ENCODE data around the gene SAE1.

Gene SAE1

DNA sequence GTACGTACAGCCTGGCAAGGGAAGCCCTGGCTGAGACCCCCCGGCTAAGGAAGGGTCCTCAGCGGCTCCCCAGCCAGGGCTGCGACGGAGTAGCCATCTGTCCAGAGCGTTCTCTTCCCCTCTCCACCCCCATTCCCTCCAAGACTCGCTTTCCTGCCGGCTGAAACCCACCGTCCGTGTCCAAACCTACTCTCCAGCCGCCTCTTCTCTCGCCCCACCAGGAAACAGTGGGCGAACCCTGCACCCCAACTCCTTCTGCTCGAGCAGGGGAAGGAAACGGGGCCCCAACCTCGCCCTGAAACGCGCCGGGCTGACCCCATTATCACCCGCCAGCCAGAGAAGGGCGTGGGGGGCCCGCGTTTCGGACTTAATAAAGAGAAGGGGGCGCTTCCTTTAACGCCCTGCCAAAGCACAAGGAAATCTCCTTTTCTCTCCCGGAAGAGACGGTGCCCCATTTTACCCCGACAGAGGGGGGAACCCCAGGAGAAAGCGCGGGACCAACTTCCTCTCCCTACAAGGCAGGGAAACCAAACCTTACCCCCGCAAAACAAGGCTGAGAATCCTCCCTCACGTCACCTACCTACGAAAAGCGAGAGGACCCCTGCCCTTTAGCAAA lies 19.5 kb upstream of the SAE1 start:
- TF ChIP-seq, protein P1, sequence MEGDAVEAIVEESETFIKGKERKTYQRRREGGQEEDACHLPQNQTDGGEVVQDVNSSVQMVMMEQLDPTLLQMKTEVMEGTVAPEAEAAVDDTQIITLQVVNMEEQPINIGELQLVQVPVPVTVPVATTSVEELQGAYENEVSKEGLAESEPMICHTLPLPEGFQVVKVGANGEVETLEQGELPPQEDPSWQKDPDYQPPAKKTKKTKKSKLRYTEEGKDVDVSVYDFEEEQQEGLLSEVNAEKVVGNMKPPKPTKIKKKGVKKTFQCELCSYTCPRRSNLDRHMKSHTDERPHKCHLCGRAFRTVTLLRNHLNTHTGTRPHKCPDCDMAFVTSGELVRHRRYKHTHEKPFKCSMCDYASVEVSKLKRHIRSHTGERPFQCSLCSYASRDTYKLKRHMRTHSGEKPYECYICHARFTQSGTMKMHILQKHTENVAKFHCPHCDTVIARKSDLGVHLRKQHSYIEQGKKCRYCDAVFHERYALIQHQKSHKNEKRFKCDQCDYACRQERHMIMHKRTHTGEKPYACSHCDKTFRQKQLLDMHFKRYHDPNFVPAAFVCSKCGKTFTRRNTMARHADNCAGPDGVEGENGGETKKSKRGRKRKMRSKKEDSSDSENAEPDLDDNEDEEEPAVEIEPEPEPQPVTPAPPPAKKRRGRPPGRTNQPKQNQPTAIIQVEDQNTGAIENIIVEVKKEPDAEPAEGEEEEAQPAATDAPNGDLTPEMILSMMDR (conservative IDR thresholded peaks at IDR 0.05; ENCODE audit: low read length): no peak
- peak overlapping the region; percentile 94 for H3K4me3 ChIP-seq (ENCODE audit: low read length)
- no peak for DNase-seq (ENCODE audit: low read depth)

DNA sequence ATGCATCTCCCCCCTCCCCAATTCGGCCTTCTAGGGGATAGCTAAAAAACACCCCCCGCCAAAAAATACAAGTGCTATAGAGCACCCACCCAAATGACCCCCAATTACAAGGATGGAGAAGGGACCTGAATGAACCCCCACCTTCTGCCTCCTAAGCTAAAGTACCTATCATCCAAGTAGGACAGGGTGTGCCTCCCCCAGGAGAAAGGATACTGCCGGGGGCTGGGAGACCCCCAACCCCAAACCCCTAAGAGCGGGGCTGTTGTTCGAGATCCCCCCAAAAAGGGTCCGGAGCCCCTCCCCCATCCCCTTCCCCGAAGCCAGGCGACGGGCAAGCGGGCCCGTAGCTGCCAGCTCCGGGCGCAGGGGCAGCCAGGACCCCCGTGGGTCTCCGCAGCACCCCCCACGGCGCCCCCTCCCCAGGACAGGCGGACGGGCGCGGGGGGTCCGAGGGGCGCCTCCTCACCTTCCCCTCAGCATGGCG lies 18.9 kb upstream of the SAE1 start:
- TF ChIP-seq, protein P1 (conservative IDR thresholded peaks at IDR 0.05; ENCODE audit: low read length): no peak
- DNase-seq (ENCODE audit: low read depth): no peak
- H3K4me3 ChIP-seq (ENCODE audit: low read length): peak overlapping the region; percentile 94

DNA sequence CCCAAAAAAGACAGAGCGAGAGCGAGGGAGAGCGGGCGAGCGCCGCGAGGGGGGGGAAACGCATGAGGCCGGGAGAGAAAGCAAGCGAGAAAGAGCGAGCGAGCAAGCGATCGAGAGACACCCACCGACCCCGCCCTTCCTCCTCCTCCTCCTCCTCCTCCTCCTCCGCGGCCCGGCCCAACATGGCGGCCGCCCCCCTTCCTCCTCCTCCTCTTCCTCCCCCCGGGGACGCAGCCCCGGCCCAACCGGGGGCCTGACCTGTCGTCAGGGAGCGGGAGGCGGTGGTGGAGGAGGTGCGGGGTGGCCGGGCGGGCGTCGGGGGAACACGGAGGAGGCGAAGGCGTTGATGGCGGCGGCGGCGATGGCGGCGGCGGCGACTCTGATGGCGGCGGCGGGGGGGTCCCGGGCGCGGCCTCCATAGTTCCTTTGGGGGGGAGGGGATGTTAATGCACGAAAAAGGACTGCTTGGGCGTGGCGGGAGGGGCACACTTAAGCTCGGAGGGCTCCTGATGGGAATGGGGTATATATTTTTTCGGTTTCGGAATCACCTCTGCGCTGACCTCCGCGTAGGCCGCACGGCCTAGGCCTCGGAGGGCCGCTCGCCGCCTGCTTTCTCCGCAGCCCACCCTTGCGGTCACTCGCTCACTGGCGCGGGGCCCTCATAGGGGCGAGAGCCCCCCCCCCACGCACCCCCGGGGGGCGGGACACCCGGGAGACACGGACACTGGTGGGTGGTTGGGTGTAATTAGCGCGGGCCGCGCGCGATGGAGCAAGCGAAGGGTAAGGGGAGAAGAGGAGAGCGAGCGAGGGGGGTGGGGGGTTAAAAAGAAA lies 18.3 kb upstream of the SAE1 start:
- TF ChIP-seq, protein P1 (conservative IDR thresholded peaks at IDR 0.05; ENCODE audit: low read length): no peak
- DNase-seq (ENCODE audit: low read depth): peak; percentile 92
- H3K4me3 ChIP-seq (ENCODE audit: low read length): peak overlapping the region; percentile 94

DNA sequence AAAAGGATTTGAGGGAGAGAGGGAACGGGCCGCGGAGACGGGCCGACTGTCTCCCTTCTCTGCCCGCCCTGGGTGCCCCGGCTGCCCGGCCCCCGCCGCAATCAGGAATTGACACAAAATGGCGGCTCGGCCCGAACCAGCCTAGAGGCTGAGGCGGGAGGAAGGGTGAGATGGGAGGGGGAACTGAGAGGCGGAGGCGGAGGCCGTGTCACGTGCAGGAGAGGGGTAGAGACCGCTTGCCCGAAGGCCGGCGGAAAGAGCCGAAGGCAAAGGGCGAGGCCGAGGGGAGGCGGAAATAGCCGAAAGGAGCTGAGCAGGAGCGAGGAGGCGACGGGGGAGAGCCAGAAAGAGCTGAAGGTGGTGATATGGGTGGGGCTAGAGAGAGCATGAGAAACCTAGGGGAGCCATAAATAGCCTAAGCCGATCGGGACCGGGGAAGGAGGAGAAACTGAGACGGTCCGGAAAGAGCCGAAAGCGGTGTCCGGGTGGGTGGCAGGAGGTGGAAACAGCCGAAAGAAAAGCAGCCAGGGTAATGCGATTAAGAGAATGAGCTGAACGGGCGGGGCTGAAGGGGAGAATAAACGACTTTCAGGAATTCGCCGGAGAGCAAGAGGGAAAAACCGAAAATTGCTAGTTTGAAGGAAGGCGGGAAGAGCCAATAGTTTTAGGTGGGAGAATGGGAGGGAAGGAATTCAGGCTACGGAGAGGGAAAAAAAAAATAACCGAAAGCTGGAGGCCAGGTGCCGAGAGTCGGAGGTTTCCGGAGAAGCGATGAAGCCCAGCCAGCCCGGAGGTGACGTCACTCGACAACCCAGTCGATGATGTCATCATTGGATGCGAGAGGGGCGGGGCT lies 17.4 kb upstream of the SAE1 start, which contains the start of gene ZC3H4:
ZC3H4 (minus strand) TSS at position 780 of the 853 bp plus-strand sequence. CDS start 1,192 bp downstream, outside the sequence.
- TF ChIP-seq, protein P1 (conservative IDR thresholded peaks at IDR 0.05; ENCODE audit: low read length): no peak

DNA sequence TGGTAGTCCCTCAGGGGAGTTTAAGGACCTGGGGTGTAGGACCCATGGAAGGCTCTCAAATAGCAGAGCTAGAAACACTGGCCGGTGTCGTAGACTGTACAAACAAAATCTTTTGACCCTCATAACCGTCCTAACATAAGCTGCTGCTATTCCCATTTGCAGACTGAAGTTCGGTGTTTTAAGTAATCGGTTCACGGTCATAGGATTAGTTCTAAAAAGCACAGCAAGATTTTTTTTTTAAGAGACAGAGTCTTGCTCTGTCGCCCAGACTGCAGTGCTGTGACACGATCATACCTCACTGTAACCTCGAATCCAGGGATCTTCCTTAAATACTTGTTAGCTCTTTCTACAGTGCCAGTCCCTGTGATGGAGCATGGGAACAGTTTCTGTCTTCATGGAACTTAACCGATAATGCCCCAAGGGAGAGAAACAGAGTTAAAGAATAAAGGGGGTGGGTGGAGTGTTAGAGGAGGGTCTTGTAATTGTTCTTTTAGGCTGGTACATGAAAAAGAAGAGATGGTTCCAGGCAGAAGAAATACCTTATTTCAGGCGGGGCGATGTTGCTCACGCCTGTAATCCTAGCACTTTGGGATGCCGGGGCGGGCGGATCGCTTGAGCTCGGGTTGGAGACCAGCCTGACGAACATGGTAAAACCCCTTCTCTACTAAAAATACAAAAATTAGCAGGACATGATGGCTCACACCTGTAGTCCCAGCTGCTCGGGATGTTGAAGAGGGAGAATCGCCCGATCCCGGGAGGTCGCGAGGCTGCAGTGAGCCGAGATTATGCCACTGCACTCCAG lies 16.6 kb upstream of the SAE1 start:
- no peak for DNase-seq (ENCODE audit: low read depth)
- TF ChIP-seq, protein P1 (conservative IDR thresholded peaks at IDR 0.05; ENCODE audit: low read length): no peak
- peak overlapping the region; percentile 90 for H3K4me3 ChIP-seq (ENCODE audit: low read length)

More for the DNA sequence above, 17.4 kb upstream of the SAE1 start, which contains the start of gene ZC3H4:
- H3K4me3 ChIP-seq (ENCODE audit: low read length): peak within 1 kb of the TSS; percentile 94
- DNase-seq (ENCODE audit: low read depth): peak; percentile 99

DNA sequence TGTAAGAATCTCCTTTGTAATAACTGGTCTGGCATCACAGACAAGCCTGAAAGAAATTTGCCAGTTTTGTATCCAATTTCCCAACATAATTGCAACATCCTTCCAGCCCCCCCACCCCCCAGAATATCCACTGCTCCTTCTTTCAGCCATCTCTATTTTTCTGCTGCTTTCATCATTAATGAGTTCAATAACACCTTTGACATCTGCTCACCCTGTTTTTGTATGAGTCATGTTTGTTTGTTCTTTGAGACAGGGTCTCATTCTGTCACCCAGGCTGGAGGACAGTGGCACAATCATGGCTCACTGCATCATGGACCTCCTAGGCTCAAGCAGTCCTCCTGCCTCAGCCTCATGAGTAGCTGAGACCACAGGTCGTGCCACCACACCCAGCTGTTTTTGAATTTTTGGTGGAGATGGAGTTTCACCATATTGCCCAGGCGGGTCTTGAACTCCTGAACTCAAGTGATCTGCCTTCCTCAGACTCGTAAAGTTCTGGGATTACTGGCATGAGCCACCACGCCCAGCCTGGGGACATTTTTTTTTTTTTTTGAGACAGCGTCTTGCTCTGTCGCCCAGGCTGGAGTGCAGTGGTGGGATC lies 10.1 kb upstream of the SAE1 start:
- peak; percentile 37 for DNase-seq (ENCODE audit: low read depth)
- TF ChIP-seq, protein P1 (conservative IDR thresholded peaks at IDR 0.05; ENCODE audit: low read length): no peak
- H3K4me3 ChIP-seq (ENCODE audit: low read length): no peak overlapping the region

Data from AG10803 (cell line).